IPS-11a (cell line): ENCODE data around the gene LMAN2.
"Not testable (repeated sequence)": the region's sequence is repeated elsewhere in the genome, so short reads cannot be mapped to it uniquely, and the experiment has no call there.

Experiments
- H3K4me3 ChIP-seq: one replicate; pipeline ENCODE4 v1.5.1; 2013; ENCODE audit warnings: low read depth, low read length, control low read depth

LMAN2 gene

GRCh38 chr5:177349762-177350161, 1.7 kb downstream of the LMAN2 start:
- H3K4me3 ChIP-seq = no peak overlapping the region

- H3K4me3 ChIP-seq = no peak overlapping the region
These were observed 2.2 kb downstream of the LMAN2 start for GRCh38 chr5:177349362-177349647.

- no peak overlapping the region for H3K4me3 ChIP-seq
These were observed 3.8 kb downstream of the LMAN2 start for GRCh38 chr5:177347699-177348098.

GRCh38 chr5:177346820-177347219, 4.6 kb downstream of the LMAN2 start:
- H3K4me3 ChIP-seq = no peak overlapping the region

- H3K4me3 ChIP-seq = no peak overlapping the region
These were observed 6.6 kb downstream of the LMAN2 start for GRCh38 chr5:177344891-177345290.

- H3K4me3 ChIP-seq = no peak overlapping the region
These were observed 7.7 kb downstream of the LMAN2 start for GRCh38 chr5:177343777-177344176.

- H3K4me3 ChIP-seq = not testable (repeated sequence)
These were observed 8.5 kb downstream of the LMAN2 start for GRCh38 chr5:177343000-177343399.

GRCh38 chr5:177339107-177339638, 12.3 kb downstream of the LMAN2 start:
- H3K4me3 ChIP-seq = no peak overlapping the region

- no peak overlapping the region for H3K4me3 ChIP-seq
These were observed 13.0 kb downstream of the LMAN2 start for GRCh38 chr5:177338251-177339106.

- H3K4me3 ChIP-seq = no peak overlapping the region
These were observed 14.6 kb downstream of the LMAN2 start for GRCh38 chr5:177336603-177337494.

- no peak overlapping the region for H3K4me3 ChIP-seq
These were observed 15.4 kb downstream of the LMAN2 start for GRCh38 chr5:177336112-177336511.

- H3K4me3 ChIP-seq = no peak overlapping the region
These were observed 15.8 kb downstream of the LMAN2 start for GRCh38 chr5:177335701-177336065.

- H3K4me3 ChIP-seq = no peak overlapping the region
These were observed 16.4 kb downstream of the LMAN2 start for GRCh38 chr5:177334781-177335700.

GRCh38 chr5:177334155-177334551, 17.3 kb downstream of the LMAN2 start:
- no peak overlapping the region for H3K4me3 ChIP-seq

GRCh38 chr5:177333420-177334154, 17.9 kb downstream of the LMAN2 start:
- no peak overlapping the region for H3K4me3 ChIP-seq

- no peak overlapping the region for H3K4me3 ChIP-seq
These were observed 18.6 kb downstream of the LMAN2 start for GRCh38 chr5:177332896-177333260.

- no peak overlapping the region for H3K4me3 ChIP-seq
These were observed 19.2 kb downstream of the LMAN2 start for GRCh38 chr5:177332031-177332895.

GRCh38 chr5:177330991-177331842, 20.3 kb downstream of the LMAN2 start:
- no peak overlapping the region for H3K4me3 ChIP-seq
